Measurements from ENCODE around the gene FOXN1.

GRCh38 chr17:28538296-28538895 lies 32.2 kb downstream of the FOXN1 start:
- TF ChIP-seq CTCF (conservative IDR thresholded peaks at IDR 0.05; ENCODE audit: low read length), result no peak
- no peak for TF ChIP-seq EZH2phosphoT487 (IDR thresholded peaks at IDR 0.05; ENCODE audit: borderline replicate concordance)

Measured in Loucy (cell line).